ENCODE data around the gene RSL1D1.
"Not testable (repeated sequence)": the region's sequence is repeated elsewhere in the genome, so short reads cannot be mapped to it uniquely, and the experiment has no call there.

RSL1D1 gene

GRCh38 chr16:11824362-11824761 lies 27.0 kb downstream of the RSL1D1 start:
- Histone ChIP-seq H3K4me1 (ENCODE audit: control insufficient read depth in 1 of 2, insufficient read depth in 1 of 2, low read depth in 1 of 2, low read length in 1 of 2) (peaks cover 12 to 24% of the 10 kb centered on the region in 2 experiments), H3K9me3 (no peaks in the 10 kb centered on the region), H3K4me3 (ENCODE audit: low read depth in 1 of 2, low read length in 1 of 2) (no peak overlapping the region), H3K27ac (peak overlapping the region; percentile 34), H3K27me3 (peaks cover 5% of the 10 kb centered on the region), H3K36me3 (no peaks in the 10 kb centered on the region)
- no peak for TF ChIP-seq CTCF (IDR thresholded peaks at IDR 0.05)

GRCh38 chr16:11823645-11824044 lies 27.7 kb downstream of the RSL1D1 start:
- H3K36me3 ChIP-seq; H3K9me3 ChIP-seq; H3K4me3 ChIP-seq (ENCODE audit: low read depth in 1 of 2, low read length in 1 of 2); H3K27me3 ChIP-seq: not testable (repeated sequence)
- peak overlapping the region; percentile 34 for H3K27ac ChIP-seq
- H3K4me1 ChIP-seq (ENCODE audit: control insufficient read depth in 1 of 2, insufficient read depth in 1 of 2, low read depth in 1 of 2, low read length in 1 of 2), result peaks cover 12 to 24% of the 10 kb centered on the region in 2 experiments

- Histone ChIP-seq H3K9me3 (no peaks in the 10 kb centered on the region), H3K27ac (no peak overlapping the region), H3K4me3 (ENCODE audit: low read depth in 1 of 2, low read length in 1 of 2) (no peak overlapping the region), H3K36me3 (no peaks in the 10 kb centered on the region), H3K4me1 (ENCODE audit: control insufficient read depth in 1 of 2, insufficient read depth in 1 of 2, low read depth in 1 of 2, low read length in 1 of 2) (peaks cover 19 to 29% of the 10 kb centered on the region in 2 experiments), H3K27me3 (no peaks in the 10 kb centered on the region)
- no peak for TF ChIP-seq CTCF (IDR thresholded peaks at IDR 0.05)
These were observed 31.5 kb downstream of the RSL1D1 start for GRCh38 chr16:11819798-11820197.

GRCh38 chr16:11818970-11819369 lies 32.4 kb downstream of the RSL1D1 start:
- not testable (repeated sequence) for H3K4me3 ChIP-seq (ENCODE audit: low read depth in 1 of 2, low read length in 1 of 2); H3K36me3 ChIP-seq; H3K27ac ChIP-seq; H3K9me3 ChIP-seq; H3K27me3 ChIP-seq
- peaks cover 19 to 29% of the 10 kb centered on the region in 2 experiments for H3K4me1 ChIP-seq (ENCODE audit: control insufficient read depth in 1 of 2, insufficient read depth in 1 of 2, low read depth in 1 of 2, low read length in 1 of 2)

GRCh38 chr16:11816123-11816522 lies 35.2 kb downstream of the RSL1D1 start:
- no peaks in the 10 kb centered on the region for H3K36me3 ChIP-seq
- H3K9me3 ChIP-seq, result no peaks in the 10 kb centered on the region
- no peak for TF ChIP-seq CTCF (IDR thresholded peaks at IDR 0.05)
- H3K27me3 ChIP-seq, result no peaks in the 10 kb centered on the region
- H3K4me1 ChIP-seq (ENCODE audit: control insufficient read depth in 1 of 2, insufficient read depth in 1 of 2, low read depth in 1 of 2, low read length in 1 of 2), result peaks cover 19 to 20% of the 10 kb centered on the region in 2 experiments
- peak overlapping the region; percentile 5 for H3K27ac ChIP-seq
- no peak overlapping the region for H3K4me3 ChIP-seq (ENCODE audit: low read depth in 1 of 2, low read length in 1 of 2)

GRCh38 chr16:11814800-11815199 lies 36.5 kb downstream of the RSL1D1 start:
- Histone ChIP-seq H3K4me1 (ENCODE audit: control insufficient read depth in 1 of 2, insufficient read depth in 1 of 2, low read depth in 1 of 2, low read length in 1 of 2) (peaks cover 23 to 28% of the 10 kb centered on the region in 2 experiments), H3K27ac (peak overlapping the region; percentile 57), H3K4me3 (ENCODE audit: low read depth in 1 of 2, low read length in 1 of 2) (peak overlapping the region in 1 of 2 experiments; percentile 8)
- H3K27me3 ChIP-seq, H3K36me3 ChIP-seq, H3K9me3 ChIP-seq: not testable (repeated sequence)

- Histone ChIP-seq H3K4me3 (ENCODE audit: low read depth in 1 of 2, low read length in 1 of 2) (no peak overlapping the region), H3K27ac (no peak overlapping the region), H3K4me1 (ENCODE audit: control insufficient read depth in 1 of 2, insufficient read depth in 1 of 2, low read depth in 1 of 2, low read length in 1 of 2) (peaks cover 7 to 9% of the 10 kb centered on the region in 2 experiments), H3K9me3 (no peaks in the 10 kb centered on the region), H3K27me3 (peaks cover 31% of the 10 kb centered on the region), H3K36me3 (no peaks in the 10 kb centered on the region)
- TF ChIP-seq CTCF (IDR thresholded peaks at IDR 0.05), result no peak
These were observed 44.6 kb downstream of the RSL1D1 start for GRCh38 chr16:11806721-11807120.
